NB4 (cell line): Measurements from ENCODE around the gene C12orf56.

Experiments
- DNase-seq: peaks from one replicate; pipeline ENCODE4 v3.0.0; 2010; ENCODE audit warnings: low read depth
- H3K4me3 ChIP-seq: one replicate; pipeline ENCODE4 v1.5.1; 2011; ENCODE audit warnings: mild to moderate bottlenecking, low read depth, low read length, moderate library complexity
- MYC ChIP-seq: IDR thresholded peaks from 2 replicates; pipeline ENCODE4 v1.6.1; 2011; ENCODE audit warnings: low read depth, low read length
- POLR2A ChIP-seq: IDR thresholded peaks from 2 replicates; pipeline ENCODE4 v1.6.1; 2011; ENCODE audit warnings: mild to moderate bottlenecking; ENCODE audit not compliant: insufficient read length; ENCODE audit errors: extremely low read depth
- TF ChIP-seq, protein P1 (sequence below): IDR thresholded peaks from 2 replicates; pipeline ENCODE4 v1.6.1; 2011; ENCODE audit warnings: low read depth, low read length
- TF ChIP-seq, protein P2 (sequence below): IDR thresholded peaks from one replicate; pipeline ENCODE4 v1.5.1; 2012; ENCODE audit warnings: low read depth, low read length

The C12orf56 gene

DNA sequence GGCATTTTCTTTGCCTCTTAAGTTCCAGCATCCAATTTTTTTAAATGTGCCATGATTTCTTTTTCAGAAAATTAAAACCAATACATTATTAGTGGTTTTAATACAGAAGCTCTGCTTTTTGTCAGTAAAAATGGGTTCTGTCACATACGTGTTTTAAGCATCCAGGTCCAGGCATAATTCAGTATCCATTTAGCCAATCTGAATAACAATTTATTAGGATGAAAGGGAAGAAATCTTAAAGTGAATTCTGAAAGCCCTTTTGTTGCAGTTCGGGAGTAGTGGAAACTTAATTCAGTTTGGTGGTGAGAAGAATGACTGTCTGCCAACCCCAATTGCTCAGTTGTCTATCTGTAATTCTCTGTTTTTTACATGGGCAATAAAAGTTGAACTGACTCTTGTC, 20.9 kb upstream of the C12orf56 start:
- TF ChIP-seq MYC = no peak
- TF ChIP-seq, protein P1, sequence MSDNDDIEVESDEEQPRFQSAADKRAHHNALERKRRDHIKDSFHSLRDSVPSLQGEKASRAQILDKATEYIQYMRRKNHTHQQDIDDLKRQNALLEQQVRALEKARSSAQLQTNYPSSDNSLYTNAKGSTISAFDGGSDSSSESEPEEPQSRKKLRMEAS = no peak
- TF ChIP-seq POLR2A = no peak
- TF ChIP-seq, protein P2, sequence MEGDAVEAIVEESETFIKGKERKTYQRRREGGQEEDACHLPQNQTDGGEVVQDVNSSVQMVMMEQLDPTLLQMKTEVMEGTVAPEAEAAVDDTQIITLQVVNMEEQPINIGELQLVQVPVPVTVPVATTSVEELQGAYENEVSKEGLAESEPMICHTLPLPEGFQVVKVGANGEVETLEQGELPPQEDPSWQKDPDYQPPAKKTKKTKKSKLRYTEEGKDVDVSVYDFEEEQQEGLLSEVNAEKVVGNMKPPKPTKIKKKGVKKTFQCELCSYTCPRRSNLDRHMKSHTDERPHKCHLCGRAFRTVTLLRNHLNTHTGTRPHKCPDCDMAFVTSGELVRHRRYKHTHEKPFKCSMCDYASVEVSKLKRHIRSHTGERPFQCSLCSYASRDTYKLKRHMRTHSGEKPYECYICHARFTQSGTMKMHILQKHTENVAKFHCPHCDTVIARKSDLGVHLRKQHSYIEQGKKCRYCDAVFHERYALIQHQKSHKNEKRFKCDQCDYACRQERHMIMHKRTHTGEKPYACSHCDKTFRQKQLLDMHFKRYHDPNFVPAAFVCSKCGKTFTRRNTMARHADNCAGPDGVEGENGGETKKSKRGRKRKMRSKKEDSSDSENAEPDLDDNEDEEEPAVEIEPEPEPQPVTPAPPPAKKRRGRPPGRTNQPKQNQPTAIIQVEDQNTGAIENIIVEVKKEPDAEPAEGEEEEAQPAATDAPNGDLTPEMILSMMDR = no peak
- no peak overlapping the region for H3K4me3 ChIP-seq
- DNase-seq = no peak

DNA sequence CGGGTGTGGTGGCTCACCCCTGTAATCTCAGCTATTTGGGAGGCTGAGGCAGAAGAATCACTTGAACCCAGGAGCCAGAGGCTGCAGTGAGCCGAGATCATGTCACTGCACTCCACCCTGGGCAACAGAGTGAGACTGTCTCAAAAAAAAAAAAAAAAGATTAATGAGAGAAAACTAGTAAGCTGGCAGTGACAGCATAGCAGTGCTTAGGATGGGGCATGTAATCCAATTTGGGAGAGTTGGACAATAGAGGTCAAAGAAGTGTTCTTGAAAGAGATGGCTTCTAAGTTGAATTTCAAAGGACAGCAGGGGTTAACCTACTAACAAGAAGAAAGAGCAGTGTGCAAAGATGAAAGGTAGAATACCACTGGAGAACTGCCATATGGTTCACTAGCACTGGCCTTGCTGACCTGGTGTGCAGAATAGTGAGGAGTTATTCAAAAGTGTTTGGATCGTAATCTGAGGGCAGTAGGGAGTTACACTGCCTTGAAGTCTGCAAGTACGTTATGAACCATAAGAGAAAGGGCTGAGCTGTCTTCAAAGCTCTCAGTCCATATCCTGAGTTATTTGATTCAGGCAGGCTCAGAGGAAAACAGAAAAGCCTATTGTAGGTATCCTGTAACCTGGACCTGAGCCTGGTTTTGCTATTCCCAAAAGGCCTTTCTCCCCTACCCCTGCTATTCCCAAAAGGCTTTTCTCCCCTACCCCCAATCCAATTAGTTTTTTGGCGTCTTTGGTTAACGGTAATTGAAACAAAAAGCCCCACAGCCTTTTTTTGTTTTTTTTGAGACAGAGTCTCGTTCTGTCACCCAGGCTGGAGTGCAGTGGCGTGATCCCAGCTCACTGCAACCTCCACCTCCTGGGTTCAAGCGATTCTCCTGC, 17.0 kb upstream of the C12orf56 start:
- peak overlapping the region; percentile 17 for H3K4me3 ChIP-seq
- TF ChIP-seq, protein P2 = no peak
- TF ChIP-seq, protein P1 = no peak
- TF ChIP-seq MYC (no peak), POLR2A (no peak)
- DNase-seq = peak; percentile 32

DNA sequence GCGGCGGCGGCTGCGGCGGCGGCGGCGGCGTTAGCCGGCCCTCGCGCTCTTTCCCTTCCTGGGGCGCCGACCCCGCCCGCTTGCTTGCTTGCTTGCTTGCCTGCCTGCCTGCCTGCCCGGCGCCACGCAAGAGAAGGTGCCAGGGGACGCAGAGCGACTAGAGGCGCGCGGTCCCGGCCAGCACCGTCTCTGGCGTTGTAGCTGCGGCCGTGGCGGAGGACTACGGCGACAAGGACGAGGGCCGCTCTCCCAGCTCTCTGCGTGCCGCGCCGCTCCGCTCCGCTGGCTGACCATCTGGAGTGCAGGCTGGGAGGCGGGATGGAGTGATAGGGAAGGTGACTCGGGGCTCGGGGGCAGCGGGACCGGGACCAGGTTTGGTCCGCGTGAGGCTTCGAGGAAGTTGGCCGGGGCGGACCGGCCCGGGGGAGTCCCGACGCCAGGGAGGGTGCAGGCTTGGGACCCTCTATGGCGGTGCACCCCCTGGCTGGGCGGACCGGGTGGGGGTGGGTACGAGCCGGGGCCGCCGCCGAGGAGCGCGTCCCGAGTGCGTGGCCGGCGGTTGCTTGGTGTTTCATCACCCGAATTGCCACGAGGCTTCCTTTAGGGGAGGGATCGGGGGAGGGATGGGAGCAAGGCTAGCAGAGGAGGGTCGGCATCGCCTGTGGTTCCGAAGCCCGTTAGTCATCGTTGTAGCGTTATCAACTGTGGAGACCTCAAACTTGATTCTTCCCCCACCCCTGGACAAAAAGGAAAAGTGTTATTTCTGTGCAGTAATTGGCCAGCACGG, 14.1 kb upstream of the C12orf56 start:
- peak overlapping the region; percentile 82 for H3K4me3 ChIP-seq
- TF ChIP-seq POLR2A = no peak
- peak; percentile 98 for TF ChIP-seq MYC
- TF ChIP-seq, protein P1 = peak; percentile 84
- TF ChIP-seq, protein P2 = no peak
- DNase-seq = peak; percentile 96

DNA sequence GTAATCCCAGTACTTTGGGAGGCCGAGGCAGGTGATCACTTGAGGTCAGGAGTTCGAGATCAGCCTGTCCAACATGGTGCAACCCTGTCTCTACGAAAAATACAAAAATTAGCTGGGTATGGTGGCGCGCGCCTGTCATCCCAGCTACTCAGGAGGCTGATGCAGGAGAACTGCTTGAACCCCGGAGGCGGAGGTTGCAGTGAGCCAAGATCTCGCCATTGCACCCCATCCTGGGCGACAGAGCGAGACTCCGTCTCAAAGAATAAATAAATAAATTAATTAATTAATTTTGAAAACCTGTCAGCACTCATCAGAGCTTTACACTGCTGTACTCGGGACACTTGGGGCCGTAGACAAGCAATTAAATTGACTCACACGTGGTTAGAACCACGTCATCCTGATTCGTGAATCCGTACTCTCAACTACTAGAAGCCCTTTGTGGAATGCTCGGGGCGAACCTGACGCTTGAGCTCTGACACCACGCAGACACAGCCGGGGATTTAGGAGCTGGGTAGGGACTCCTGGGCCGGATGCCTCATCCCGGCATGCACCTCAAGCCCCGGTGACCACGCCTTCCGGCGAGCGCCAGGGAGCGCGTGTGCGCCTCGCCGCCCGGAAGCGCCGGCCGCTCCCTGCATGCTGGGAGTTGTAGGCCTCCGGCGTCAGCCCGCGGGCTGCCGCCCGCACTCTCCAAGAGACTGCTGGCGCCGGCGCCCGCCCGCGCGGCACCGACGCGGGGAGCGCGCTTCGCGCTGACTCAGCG, 13.3 kb upstream of the C12orf56 start, which contains the start of gene XPOT:
TSS of gene XPOT (plus strand) at position 686 of the 763 bp plus-strand sequence. CDS start 5,644 bp downstream, outside the sequence.
- TF ChIP-seq POLR2A (peak; percentile 95), MYC (peak; percentile 95)
- TF ChIP-seq, protein P1 = peak; percentile 88
- TF ChIP-seq, protein P2 = no peak
- H3K4me3 ChIP-seq = peak within 1 kb of the TSS; percentile 91
- DNase-seq = peak; percentile 99

DNA sequence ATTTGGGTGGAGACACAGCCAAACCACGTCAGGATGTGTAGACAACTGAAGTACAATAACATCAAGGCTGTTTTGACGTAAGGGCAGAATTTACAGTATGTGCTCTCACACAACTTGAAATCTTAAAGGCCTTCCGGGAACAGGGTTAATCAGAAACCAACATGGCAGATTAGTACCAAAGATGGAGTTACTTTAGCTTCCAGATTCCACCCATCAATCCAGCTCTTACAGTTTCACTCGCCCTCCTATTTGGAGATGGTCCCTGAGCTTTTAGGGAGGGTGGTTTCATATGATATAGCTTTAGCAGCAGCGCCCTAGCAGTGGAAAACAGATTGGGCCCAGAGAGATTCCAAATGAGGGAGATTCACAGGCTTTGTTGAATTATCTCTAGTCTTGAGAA, 11.6 kb upstream of the C12orf56 start:
- no peak overlapping the region for H3K4me3 ChIP-seq
- DNase-seq = no peak
- TF ChIP-seq, protein P2 = no peak
- no peak for TF ChIP-seq POLR2A
- TF ChIP-seq MYC = no peak
